ENCODE results near the gene WDR93.

Gene WDR93

GRCh38 chr15:89766357-89767311 is 76.0 kb downstream of the WDR93 start:
- Histone ChIP-seq H4K20me1 (ENCODE audit: insufficient read depth, low read length) (no peaks in the 10 kb centered on the region), H3K4me1 (ENCODE audit: low read length) (peaks cover 11% of the 10 kb centered on the region), H3K9me3 (replicated peaks; ENCODE audit: insufficient read depth, low read length) (no peaks in the 10 kb centered on the region), H3K9ac (ENCODE audit: low read length) (no peak overlapping the region), H3K27me3 (replicated peaks; ENCODE audit: insufficient read depth, low read length) (no peaks in the 10 kb centered on the region), H3K79me2 (ENCODE audit: low read length) (no peaks in the 10 kb centered on the region), H2AFZ (ENCODE audit: low read length) (no peak overlapping the region), H3K4me3 (ENCODE audit: low read length) (no peak overlapping the region), H3K27ac (ENCODE audit: low read length) (no peak overlapping the region), H3K36me3 (replicated peaks; ENCODE audit: insufficient read depth, low read length) (no peaks in the 10 kb centered on the region), H3F3A (ENCODE audit: insufficient read depth, low read length) (peaks cover 5% of the 10 kb centered on the region), H3K9me2 (replicated peaks; ENCODE audit: insufficient read depth, low read length) (no peaks in the 10 kb centered on the region), H3K4me2 (ENCODE audit: low read depth, low read length) (no peak overlapping the region)
- TF ChIP-seq CTCF (IDR thresholded peaks at IDR 0.05; ENCODE audit: low read length) (no peak), EZH2 (optimal IDR thresholded peaks at IDR 0.05; ENCODE audit: low read depth, low read length) (no peak), EZH2phosphoT487 (IDR thresholded peaks at IDR 0.05; ENCODE audit: low read length) (no peak)
- DNase-seq, result no peak

GRCh38 chr15:89767411-89767915 is 76.9 kb downstream of the WDR93 start:
- TF ChIP-seq EZH2phosphoT487 (IDR thresholded peaks at IDR 0.05; ENCODE audit: low read length) (no peak), EZH2 (optimal IDR thresholded peaks at IDR 0.05; ENCODE audit: low read depth, low read length) (no peak)
- no peak for DNase-seq
- Histone ChIP-seq H3K4me2 (ENCODE audit: low read depth, low read length) (no peak overlapping the region), H4K20me1 (ENCODE audit: insufficient read depth, low read length) (no peaks in the 10 kb centered on the region), H2AFZ (ENCODE audit: low read length) (no peak overlapping the region), H3K79me2 (ENCODE audit: low read length) (no peaks in the 10 kb centered on the region), H3K27ac (ENCODE audit: low read length) (no peak overlapping the region), H3K9me2 (replicated peaks; ENCODE audit: insufficient read depth, low read length) (no peaks in the 10 kb centered on the region), H3K36me3 (replicated peaks; ENCODE audit: insufficient read depth, low read length) (no peaks in the 10 kb centered on the region), H3K9me3 (replicated peaks; ENCODE audit: insufficient read depth, low read length) (no peaks in the 10 kb centered on the region), H3K27me3 (replicated peaks; ENCODE audit: insufficient read depth, low read length) (no peaks in the 10 kb centered on the region), H3F3A (ENCODE audit: insufficient read depth, low read length) (no peaks in the 10 kb centered on the region), H3K4me3 (ENCODE audit: low read length) (no peak overlapping the region), H3K4me1 (ENCODE audit: low read length) (peaks cover 3% of the 10 kb centered on the region; the same call in 1 of the 2 replicates), H3K9ac (ENCODE audit: low read length) (no peak overlapping the region)

- Histone ChIP-seq H3K36me3 (replicated peaks; ENCODE audit: insufficient read depth, low read length) (no peaks in the 10 kb centered on the region), H3K27me3 (replicated peaks; ENCODE audit: insufficient read depth, low read length) (no peaks in the 10 kb centered on the region), H3K9me2 (replicated peaks; ENCODE audit: insufficient read depth, low read length) (no peaks in the 10 kb centered on the region), H3F3A (ENCODE audit: insufficient read depth, low read length) (no peaks in the 10 kb centered on the region), H3K4me3 (ENCODE audit: low read length) (no peak overlapping the region), H3K79me2 (ENCODE audit: low read length) (no peaks in the 10 kb centered on the region), H3K9ac (ENCODE audit: low read length) (no peak overlapping the region), H3K4me2 (ENCODE audit: low read depth, low read length) (no peak overlapping the region), H3K4me1 (ENCODE audit: low read length) (0 out of 2 replicates have a peak, but pooled peaks cover 2% of the 10 kb centered on the region), H3K9me3 (replicated peaks; ENCODE audit: insufficient read depth, low read length) (no peaks in the 10 kb centered on the region), H2AFZ (ENCODE audit: low read length) (no peak overlapping the region), H3K27ac (ENCODE audit: low read length) (no peak overlapping the region), H4K20me1 (ENCODE audit: insufficient read depth, low read length) (no peaks in the 10 kb centered on the region)
- no peak for TF ChIP-seq CTCF (IDR thresholded peaks at IDR 0.05; ENCODE audit: low read length)
- no peak for TF ChIP-seq EZH2 (optimal IDR thresholded peaks at IDR 0.05; ENCODE audit: low read depth, low read length)
- TF ChIP-seq EZH2phosphoT487 (IDR thresholded peaks at IDR 0.05; ENCODE audit: low read length), result no peak
- no peak for DNase-seq
Measured at GRCh38 chr15:89768071-89768500, 77.5 kb downstream of the WDR93 start.

All from MM.1S (cell line).